BLaER1 (cell line): ENCODE measurements around the gene PADI6.
"Not testable (repeated sequence)": the region's sequence is repeated elsewhere in the genome, so short reads cannot be mapped to it uniquely, and the experiment has no call there.

Source experiments
- H3K27ac ChIP-seq: shearing (Covaris generic); formaldehyde crosslinking; 2 replicates; pipeline ENCODE4 v1.8.1; 2022
- H3K27me3 ChIP-seq: shearing (Covaris generic); formaldehyde crosslinking; 2 replicates; pipeline ENCODE4 v1.8.1; 2022
- H3K36me3 ChIP-seq: shearing (Covaris generic); formaldehyde crosslinking; 2 replicates; pipeline ENCODE4 v1.8.1; 2022
- H3K4me1 ChIP-seq: shearing (Covaris generic); formaldehyde crosslinking; 2 replicates; pipeline ENCODE4 v1.8.1; 2022
- H3K4me2 ChIP-seq: shearing (Covaris generic); formaldehyde crosslinking; 2 replicates; pipeline ENCODE4 v1.8.1; 2022
- H3K4me3 ChIP-seq: shearing (Covaris generic); formaldehyde crosslinking; 2 replicates; pipeline ENCODE4 v1.8.1; 2022
- H3K9ac ChIP-seq: shearing (Covaris generic); formaldehyde crosslinking; 2 replicates; pipeline ENCODE4 v1.8.1; 2022
- H3K9me3 ChIP-seq: shearing (Covaris generic); formaldehyde crosslinking; 2 replicates; pipeline ENCODE4 v1.8.1; 2022
- H4K20me1 ChIP-seq: shearing (Covaris generic); formaldehyde crosslinking; 2 replicates; pipeline ENCODE4 v1.8.1; 2022
- Cebpa-rat ChIP-seq: shearing (Covaris generic); IDR thresholded peaks from 2 replicates; pipeline ENCODE4 v1.8.1; 2022

The PADI6 gene

GRCh38 chr1:17371896-17372295 lies at the start of gene PADI6:
Gene PADI6, plus strand, starts transcription at chr1:17372196. Its CDS starts 50 bp downstream, at chr1:17372246.
- H3K27ac ChIP-seq: no peak within 1 kb of the TSS
- no peaks in the 10 kb centered on the region for H3K9me3 ChIP-seq
- no peak within 1 kb of the TSS for H3K4me2 ChIP-seq
- no peak within 1 kb of the TSS for H3K4me3 ChIP-seq
- H3K27me3 ChIP-seq: no peaks in the 10 kb centered on the region
- H3K36me3 ChIP-seq: no peaks in the 10 kb centered on the region
- H4K20me1 ChIP-seq: no peaks in the 10 kb centered on the region
- TF ChIP-seq Cebpa-rat: no peak
- H3K4me1 ChIP-seq: peaks cover 20% of the 10 kb centered on the region
- no peak within 1 kb of the TSS for H3K9ac ChIP-seq

GRCh38 chr1:17328855-17329254 lies 43.1 kb upstream of the PADI6 start:
- H3K4me3 ChIP-seq: no peak overlapping the region
- no peaks in the 10 kb centered on the region; the same call in 1 of the 2 replicates for H3K9me3 ChIP-seq
- no peak overlapping the region for H3K27ac ChIP-seq
- no peaks in the 10 kb centered on the region for H3K27me3 ChIP-seq
- H3K4me2 ChIP-seq: no peak overlapping the region
- TF ChIP-seq Cebpa-rat: no peak
- no peaks in the 10 kb centered on the region for H3K4me1 ChIP-seq
- no peak overlapping the region for H3K9ac ChIP-seq
- H3K36me3 ChIP-seq: no peaks in the 10 kb centered on the region
- H4K20me1 ChIP-seq: no peaks in the 10 kb centered on the region

- Histone ChIP-seq H4K20me1 (no peaks in the 10 kb centered on the region), H3K9me3 (no peaks in the 10 kb centered on the region; the same call in 1 of the 2 replicates)
- TF ChIP-seq Cebpa-rat: no peak
These were observed 42.4 kb upstream of the PADI6 start for GRCh38 chr1:17329610-17330009.

GRCh38 chr1:17330856-17331255 lies 41.1 kb upstream of the PADI6 start:
- H3K36me3 ChIP-seq: no peaks in the 10 kb centered on the region
- no peak overlapping the region for H3K4me2 ChIP-seq
- H3K9ac ChIP-seq: no peak overlapping the region
- no peak for TF ChIP-seq Cebpa-rat
- H3K27me3 ChIP-seq: no peaks in the 10 kb centered on the region
- H3K4me3 ChIP-seq: no peak overlapping the region
- no peaks in the 10 kb centered on the region for H4K20me1 ChIP-seq
- no peaks in the 10 kb centered on the region; the same call in 1 of the 2 replicates for H3K9me3 ChIP-seq
- no peak overlapping the region for H3K27ac ChIP-seq
- no peaks in the 10 kb centered on the region for H3K4me1 ChIP-seq

More at GRCh38 chr1:17329610-17330009, 42.4 kb upstream of the PADI6 start:
- no peak overlapping the region for H3K4me3 ChIP-seq
- H3K4me2 ChIP-seq: no peak overlapping the region
- H3K4me1 ChIP-seq: no peaks in the 10 kb centered on the region
- H3K36me3 ChIP-seq: no peaks in the 10 kb centered on the region
- no peak overlapping the region for H3K27ac ChIP-seq
- H3K9ac ChIP-seq: no peak overlapping the region
- H3K27me3 ChIP-seq: no peaks in the 10 kb centered on the region

GRCh38 chr1:17333081-17333480 lies 38.9 kb upstream of the PADI6 start:
- no peaks in the 10 kb centered on the region for H3K27me3 ChIP-seq
- no peak overlapping the region for H3K4me3 ChIP-seq
- H3K4me2 ChIP-seq: no peak overlapping the region
- H4K20me1 ChIP-seq: no peaks in the 10 kb centered on the region
- H3K9me3 ChIP-seq: no peaks in the 10 kb centered on the region; the same call in 1 of the 2 replicates
- H3K9ac ChIP-seq: no peak overlapping the region
- no peaks in the 10 kb centered on the region for H3K4me1 ChIP-seq
- no peaks in the 10 kb centered on the region for H3K36me3 ChIP-seq
- no peak overlapping the region for H3K27ac ChIP-seq
- TF ChIP-seq Cebpa-rat: no peak

GRCh38 chr1:17335821-17336710 lies 35.9 kb upstream of the PADI6 start:
- peaks cover 10% of the 10 kb centered on the region for H3K4me1 ChIP-seq
- no peaks in the 10 kb centered on the region for H3K36me3 ChIP-seq
- H3K9ac ChIP-seq: no peak overlapping the region
- no peak overlapping the region for H3K4me2 ChIP-seq
- no peaks in the 10 kb centered on the region for H3K9me3 ChIP-seq
- H3K4me3 ChIP-seq: no peak overlapping the region
- H3K27me3 ChIP-seq: no peaks in the 10 kb centered on the region
- no peaks in the 10 kb centered on the region for H4K20me1 ChIP-seq
- H3K27ac ChIP-seq: no peak overlapping the region
- TF ChIP-seq Cebpa-rat: no peak

GRCh38 chr1:17338706-17339493 lies 33.1 kb upstream of the PADI6 start:
- no peaks in the 10 kb centered on the region for H4K20me1 ChIP-seq
- H3K36me3 ChIP-seq: no peaks in the 10 kb centered on the region
- H3K9ac ChIP-seq: no peak overlapping the region
- no peak overlapping the region for H3K27ac ChIP-seq
- H3K9me3 ChIP-seq: no peaks in the 10 kb centered on the region
- no peaks in the 10 kb centered on the region for H3K27me3 ChIP-seq
- no peak overlapping the region for H3K4me3 ChIP-seq
- peaks cover 21% of the 10 kb centered on the region for H3K4me1 ChIP-seq
- no peak for TF ChIP-seq Cebpa-rat
- H3K4me2 ChIP-seq: peak overlapping the region; percentile 2; the same call in 1 of the 2 replicates

- no peak for TF ChIP-seq Cebpa-rat
- H3K27me3 ChIP-seq: no peaks in the 10 kb centered on the region
- no peak overlapping the region for H3K4me3 ChIP-seq
- H3K9me3 ChIP-seq: no peaks in the 10 kb centered on the region
- H3K4me2 ChIP-seq: peak overlapping the region; percentile 2; the same call in 1 of the 2 replicates
- H3K27ac ChIP-seq: no peak overlapping the region
- no peak overlapping the region for H3K9ac ChIP-seq
- H3K4me1 ChIP-seq: peaks cover 21% of the 10 kb centered on the region
- H4K20me1 ChIP-seq: no peaks in the 10 kb centered on the region
- H3K36me3 ChIP-seq: no peaks in the 10 kb centered on the region
These were observed 32.5 kb upstream of the PADI6 start for GRCh38 chr1:17339521-17339920.

GRCh38 chr1:17340358-17340757 lies 31.6 kb upstream of the PADI6 start:
- Histone ChIP-seq H3K4me2 (no peak overlapping the region), H4K20me1 (no peaks in the 10 kb centered on the region), H3K4me1 (peaks cover 21% of the 10 kb centered on the region), H3K36me3 (no peaks in the 10 kb centered on the region), H3K27me3 (no peaks in the 10 kb centered on the region), H3K9ac (no peak overlapping the region), H3K4me3 (no peak overlapping the region), H3K9me3 (peaks cover 4% of the 10 kb centered on the region; the same call in 1 of the 2 replicates), H3K27ac (no peak overlapping the region)
- TF ChIP-seq Cebpa-rat: no peak

- Histone ChIP-seq H3K4me2 (peak overlapping the region; percentile 17; the same call in 1 of the 2 replicates), H3K36me3 (no peaks in the 10 kb centered on the region), H3K9me3 (peaks cover 14% of the 10 kb centered on the region), H3K4me3 (no peak overlapping the region), H4K20me1 (no peaks in the 10 kb centered on the region), H3K4me1 (peaks cover 21% of the 10 kb centered on the region), H3K27ac (peak overlapping the region; percentile 30; the same call in 1 of the 2 replicates), H3K9ac (0 out of 2 replicates have a peak overlapping the region, but pooled peaks have one; percentile 34), H3K27me3 (no peaks in the 10 kb centered on the region)
- no peak for TF ChIP-seq Cebpa-rat
These were observed 30.0 kb upstream of the PADI6 start for GRCh38 chr1:17342014-17342441.

- not testable (repeated sequence) for H4K20me1 ChIP-seq, H3K4me3 ChIP-seq, H3K27ac ChIP-seq, H3K36me3 ChIP-seq, H3K9ac ChIP-seq, H3K27me3 ChIP-seq, H3K4me2 ChIP-seq
- peaks cover 41% of the 10 kb centered on the region for H3K4me1 ChIP-seq
- H3K9me3 ChIP-seq: peaks cover 14% of the 10 kb centered on the region
These were observed 26.5 kb upstream of the PADI6 start for GRCh38 chr1:17345506-17345905.
